ENCODE results near the gene ARHGAP42.
"Not testable (repeated sequence)": the region's sequence is repeated elsewhere in the genome, so short reads cannot be mapped to it uniquely, and the experiment has no call there.

The ARHGAP42 gene

GRCh38 chr11:100965346-100965745, 278.3 kb downstream of the ARHGAP42 start:
- no peak for DNase-seq (ENCODE audit: low read depth)

GRCh38 chr11:100966366-100966765, 279.3 kb downstream of the ARHGAP42 start:
- DNase-seq (ENCODE audit: low read depth), result no peak

- no peak for DNase-seq (ENCODE audit: low read depth)
Observed at GRCh38 chr11:100969008-100969407, 281.9 kb downstream of the ARHGAP42 start.

GRCh38 chr11:100970283-100971164, 283.4 kb downstream of the ARHGAP42 start:
- DNase-seq (ENCODE audit: low read depth), result no peak

- DNase-seq (ENCODE audit: low read depth), result no peak
Observed at GRCh38 chr11:100972046-100972445, 285.0 kb downstream of the ARHGAP42 start.

GRCh38 chr11:100978442-100978841, 291.4 kb downstream of the ARHGAP42 start:
- no peak for DNase-seq (ENCODE audit: low read depth)

- DNase-seq (ENCODE audit: low read depth), result no peak
Observed at GRCh38 chr11:100978939-100979338, 291.9 kb downstream of the ARHGAP42 start.

GRCh38 chr11:100980156-100980555, 293.1 kb downstream of the ARHGAP42 start:
- DNase-seq (ENCODE audit: low read depth), result no peak

GRCh38 chr11:100981196-100981824, 294.2 kb downstream of the ARHGAP42 start:
- DNase-seq (ENCODE audit: low read depth), result no peak

- no peak for DNase-seq (ENCODE audit: low read depth)
Observed at GRCh38 chr11:100984668-100985067, 297.6 kb downstream of the ARHGAP42 start.

GRCh38 chr11:100990931-100991330, 303.8 kb downstream of the ARHGAP42 start:
- DNase-seq (ENCODE audit: low read depth), result no peak

- DNase-seq (ENCODE audit: low read depth), result peak; percentile 12
Observed at GRCh38 chr11:100991541-100991940, 304.5 kb downstream of the ARHGAP42 start.

GRCh38 chr11:100994966-100995365, 307.9 kb downstream of the ARHGAP42 start:
- DNase-seq (ENCODE audit: low read depth), result no peak

- DNase-seq (ENCODE audit: low read depth), result no peak
Observed at GRCh38 chr11:100999756-101000155, 312.7 kb downstream of the ARHGAP42 start.

GRCh38 chr11:101003468-101003867, 316.4 kb downstream of the ARHGAP42 start:
- no peak for DNase-seq (ENCODE audit: low read depth)

- DNase-seq (ENCODE audit: low read depth), result no peak
Observed at GRCh38 chr11:101008961-101009689, 322.0 kb downstream of the ARHGAP42 start.

GRCh38 chr11:101009690-101010055, 322.6 kb downstream of the ARHGAP42 start:
- no peak for DNase-seq (ENCODE audit: low read depth)

GRCh38 chr11:101010899-101011298, 323.8 kb downstream of the ARHGAP42 start:
- peak; percentile 3 for DNase-seq (ENCODE audit: low read depth)

GRCh38 chr11:101011881-101012280, 324.8 kb downstream of the ARHGAP42 start:
- DNase-seq (ENCODE audit: low read depth), result no peak

- not testable (repeated sequence) for DNase-seq (ENCODE audit: low read depth)
Observed at GRCh38 chr11:101013702-101014101, 326.6 kb downstream of the ARHGAP42 start.

- no peak for DNase-seq (ENCODE audit: low read depth)
Observed at GRCh38 chr11:101014600-101015285, 327.7 kb downstream of the ARHGAP42 start.

- no peak for DNase-seq (ENCODE audit: low read depth)
Observed at GRCh38 chr11:101019870-101020269, 332.8 kb downstream of the ARHGAP42 start.
